CD14-positive monocyte (primary cell): ENCODE data around the gene NUMB. TPM values are rescaled to one million over a fixed set of nuclear protein-coding genes. Genes with fewer than 3 reads are reported as not detected.

ENCODE experiments used
- DNase-seq, 3 donors: peaks; one replicate each; pipeline ENCODE4 v3.0.0-alpha.2; 2011 to 2022
- H2AFZ ChIP-seq: 2 replicates; pipeline ENCODE4 v1.6.0; 2012; ENCODE audit warnings: mild to moderate bottlenecking, low read depth, low read length, inconsistent platforms; ENCODE audit not compliant: insufficient read depth, poor library complexity, severe bottlenecking
- H3K27ac ChIP-seq, 2 donors: 1 replicate in 1 of 2; 2 replicates in 1 of 2; pipeline ENCODE4 v1.5.1; 2012 to 2013; ENCODE audit warnings: low read length in 2 of 2, control low read depth in 1 of 2, inconsistent platforms in 1 of 2, low read depth in 1 of 2, mild to moderate bottlenecking in 1 of 2
- H3K27me3 ChIP-seq, 2 donors: one replicate each; pipeline versions ENCODE4 v1.6.0 to v1.6.1; 2011 to 2013; ENCODE audit warnings: low read length in 2 of 2; ENCODE audit not compliant: control insufficient read depth in 2 of 2, insufficient read depth in 2 of 2
- H3K36me3 ChIP-seq, 2 donors: replicated peaks in 1 of 2; 1 replicate in 1 of 2; 2 replicates in 1 of 2; pipeline versions ENCODE4 v1.5.1 to v1.6.1; 2012 to 2013; ENCODE audit warnings: low read length in 2 of 2, control low read depth in 1 of 2, inconsistent platforms in 1 of 2, mild to moderate bottlenecking in 1 of 2; ENCODE audit not compliant: insufficient read depth in 2 of 2, control insufficient read depth in 1 of 2
- H3K4me1 ChIP-seq, 2 donors: 1 replicate in 1 of 2; 2 replicates in 1 of 2; pipeline versions ENCODE4 v1.5.1 to v1.6.1; 2012 to 2013; ENCODE audit warnings: low read length in 2 of 2, control low read depth in 1 of 2, inconsistent platforms in 1 of 2, mild to moderate bottlenecking in 1 of 2, moderate library complexity in 1 of 2; ENCODE audit not compliant: insufficient read depth in 2 of 2, control insufficient read depth in 1 of 2
- H3K4me2 ChIP-seq: replicated peaks from 2 replicates; pipeline ENCODE3; 2012; ENCODE audit warnings: low read length, moderate library complexity, mild to moderate bottlenecking; ENCODE audit not compliant: poor library complexity, severe bottlenecking; ENCODE audit errors: extremely low read depth
- H3K4me3 ChIP-seq, 3 experiments: fragments of 200-600 bp in 1 of 3; sonication (generic) in 1 of 3; replicated peaks in 1 of 3; 1 replicate in 2 of 3; 2 replicates in 1 of 3; pipeline ENCODE4 v1.5.1; 2011 to 2013; ENCODE audit warnings: low read length in 3 of 3, mild to moderate bottlenecking in 3 of 3, control low read depth in 2 of 3, low read depth in 2 of 3, inconsistent platforms in 1 of 3, moderate library complexity in 1 of 3
- H3K79me2 ChIP-seq: 2 replicates; pipeline ENCODE4 v1.6.0; 2012; ENCODE audit warnings: mild to moderate bottlenecking, control low read depth, inconsistent platforms, low read length, moderate library complexity; ENCODE audit not compliant: insufficient read depth
- H3K9ac ChIP-seq: 2 replicates; pipeline ENCODE4 v1.6.0; 2017; ENCODE audit warnings: low read length, mild to moderate bottlenecking; ENCODE audit not compliant: insufficient read depth, poor library complexity, severe bottlenecking
- H3K9me3 ChIP-seq, 2 donors: replicated peaks in 1 of 2; 1 replicate in 1 of 2; 2 replicates in 1 of 2; pipeline versions ENCODE4 v1.5.1 to v1.6.1; 2012 to 2013; ENCODE audit warnings: low read length in 2 of 2, control low read depth in 1 of 2; ENCODE audit not compliant: control insufficient read depth in 1 of 2, insufficient read depth in 1 of 2
- H4K20me1 ChIP-seq: 2 replicates; pipeline ENCODE4 v1.6.0; 2012; ENCODE audit warnings: mild to moderate bottlenecking, low read length, control low read depth, moderate library complexity; ENCODE audit not compliant: insufficient read depth
- H3K27ac Mint-ChIP-seq, 7 donors: one replicate each; pipeline ENCODE4 v1.8.0; 2020; ENCODE audit warnings: mild to moderate bottlenecking in 7 of 7, mixed read lengths in 7 of 7, moderate library complexity in 6 of 7, inconsistent platforms in 2 of 7
- H3K27me3 Mint-ChIP-seq, 3 donors: one replicate each; pipeline ENCODE4 v1.8.0; 2021 to 2022; ENCODE audit warnings: low read depth in 3 of 3, mild to moderate bottlenecking in 3 of 3, mixed read lengths in 3 of 3, moderate library complexity in 3 of 3, inconsistent platforms in 1 of 3
- H3K36me3 Mint-ChIP-seq, 2 donors: one replicate each; pipeline ENCODE4 v1.8.0; 2020; ENCODE audit warnings: mixed read lengths in 2 of 2, inconsistent platforms in 1 of 2, mild to moderate bottlenecking in 1 of 2
- H3K4me1 Mint-ChIP-seq: one replicate; pipeline ENCODE4 v1.8.0; 2020; ENCODE audit warnings: mild to moderate bottlenecking, mixed read lengths
- H3K4me3 Mint-ChIP-seq, 2 donors: one replicate each; pipeline ENCODE4 v1.8.0; 2020; ENCODE audit warnings: mild to moderate bottlenecking in 2 of 2, mixed read lengths in 2 of 2, moderate library complexity in 1 of 2
- H3K9me3 Mint-ChIP-seq, 7 donors: one replicate each; pipeline ENCODE4 v1.8.0; 2020 to 2022; ENCODE audit warnings: mixed read lengths in 7 of 7, mild to moderate bottlenecking in 6 of 7, moderate library complexity in 6 of 7, inconsistent platforms in 2 of 7
- WGBS: methylation state at CpG from one replicate; pipeline ENCODE4 v1.1.5; 2013; ENCODE audit warnings: missing lambda C conversion rate; ENCODE audit not compliant: insufficient coverage; 5-methylcytosine and 5-hydroxymethylcytosine counted together
- intact Hi-C, 2 donors: fragments of 100-400 bp; cut with micrococcal nuclease; formaldehyde crosslinking; loops; one replicate each; pipeline versions ENCODE4 v1.15.0 to v1.15.1; 2023
- polyA plus RNA-seq, 3 donors: library from polyadenylated mRNA; depleted of rRNA in 1 of 3; unstranded in 2 of 3; stranded (reverse) in 1 of 3; fragments of 300-500 nt in 2 of 3; fragments of >200 nt in 1 of 3; fragmentation: Illumina TruSeq in 2 of 3; gene quantifications; 1 replicate in 2 of 3; 2 replicates in 1 of 3; pipeline ENCODE4 v1.2.3, GENCODE V29; 2012 to 2021
- TF ChIP-seq, protein P1 (sequence below): fragments of 200-600 bp; IDR thresholded peaks from one replicate; pipeline ENCODE4 v1.8.0; 2022; ENCODE audit warnings: antibody characterized with exemption, mild to moderate bottlenecking

NUMB gene
- polyA plus RNA-seq, 3 donors: 83.4 to 223 (median 126) TPM

DNA sequence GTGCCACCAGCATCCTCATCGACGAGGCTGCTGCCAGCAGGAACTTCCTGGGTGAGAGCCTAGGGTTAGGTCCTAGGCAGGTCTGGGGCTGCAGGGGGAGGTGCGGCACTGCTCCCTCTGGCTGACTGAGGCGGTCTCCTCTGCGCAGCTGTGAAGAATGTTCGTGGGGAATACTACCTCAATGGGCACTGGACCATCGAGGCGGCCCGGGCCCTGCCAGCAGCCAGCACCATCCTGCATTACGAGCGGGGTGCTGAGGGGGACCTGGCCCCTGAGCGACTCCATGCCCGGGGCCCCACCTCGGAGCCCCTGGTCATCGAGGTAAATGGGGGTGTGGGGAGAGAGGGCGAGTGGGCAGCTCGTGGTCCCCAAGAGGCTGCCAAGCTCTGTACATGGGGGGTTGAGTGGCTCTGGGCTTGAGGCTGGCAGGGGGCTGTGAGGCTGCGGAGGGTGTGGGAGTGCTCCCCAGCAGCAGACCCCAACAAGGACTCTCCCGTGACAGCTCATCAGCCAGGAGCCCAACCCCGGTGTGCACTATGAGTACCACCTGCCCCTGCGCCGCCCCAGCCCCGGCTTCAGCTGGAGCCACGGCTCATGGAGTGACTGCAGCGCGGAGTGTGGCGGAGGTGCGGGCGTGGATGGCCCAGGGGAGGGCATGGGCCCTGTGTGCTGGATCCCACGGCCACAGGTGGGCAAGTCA lies 206.7 kb downstream of the NUMB start:
- Mint-ChIP-seq H3K9me3 (no peaks in the 10 kb centered on the region), H3K36me3 (no peaks in the 10 kb centered on the region), H3K27me3 (peaks cover 4 to 9% (median 5%) of the 10 kb centered on the region in 3 donors), H3K4me3 (no peak overlapping the region), H3K27ac (no peak overlapping the region), H3K4me1 (peaks cover 10% of the 10 kb centered on the region)
- peaks cover 0 to 10% of the 10 kb centered on the region in 2 donors for H3K4me1 ChIP-seq
- H3K9me3 ChIP-seq: no peaks in the 10 kb centered on the region
- no peak overlapping the region for H3K4me3 ChIP-seq
- TF ChIP-seq, protein P1, sequence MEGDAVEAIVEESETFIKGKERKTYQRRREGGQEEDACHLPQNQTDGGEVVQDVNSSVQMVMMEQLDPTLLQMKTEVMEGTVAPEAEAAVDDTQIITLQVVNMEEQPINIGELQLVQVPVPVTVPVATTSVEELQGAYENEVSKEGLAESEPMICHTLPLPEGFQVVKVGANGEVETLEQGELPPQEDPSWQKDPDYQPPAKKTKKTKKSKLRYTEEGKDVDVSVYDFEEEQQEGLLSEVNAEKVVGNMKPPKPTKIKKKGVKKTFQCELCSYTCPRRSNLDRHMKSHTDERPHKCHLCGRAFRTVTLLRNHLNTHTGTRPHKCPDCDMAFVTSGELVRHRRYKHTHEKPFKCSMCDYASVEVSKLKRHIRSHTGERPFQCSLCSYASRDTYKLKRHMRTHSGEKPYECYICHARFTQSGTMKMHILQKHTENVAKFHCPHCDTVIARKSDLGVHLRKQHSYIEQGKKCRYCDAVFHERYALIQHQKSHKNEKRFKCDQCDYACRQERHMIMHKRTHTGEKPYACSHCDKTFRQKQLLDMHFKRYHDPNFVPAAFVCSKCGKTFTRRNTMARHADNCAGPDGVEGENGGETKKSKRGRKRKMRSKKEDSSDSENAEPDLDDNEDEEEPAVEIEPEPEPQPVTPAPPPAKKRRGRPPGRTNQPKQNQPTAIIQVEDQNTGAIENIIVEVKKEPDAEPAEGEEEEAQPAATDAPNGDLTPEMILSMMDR: no peak
- H3K9ac ChIP-seq: no peak overlapping the region
- WGBS: 97% methylated on average over 27 of the region's 30 CpGs
- no peak for DNase-seq
- no peak overlapping the region for H2AFZ ChIP-seq
- no peaks in the 10 kb centered on the region for H3K27me3 ChIP-seq
- no peaks in the 10 kb centered on the region for H3K36me3 ChIP-seq
- intact Hi-C loops: no loop called here
- H3K4me2 ChIP-seq: no peak overlapping the region
- H4K20me1 ChIP-seq: no peaks in the 10 kb centered on the region
- no peak overlapping the region for H3K27ac ChIP-seq
- H3K79me2 ChIP-seq: no peaks in the 10 kb centered on the region

DNA sequence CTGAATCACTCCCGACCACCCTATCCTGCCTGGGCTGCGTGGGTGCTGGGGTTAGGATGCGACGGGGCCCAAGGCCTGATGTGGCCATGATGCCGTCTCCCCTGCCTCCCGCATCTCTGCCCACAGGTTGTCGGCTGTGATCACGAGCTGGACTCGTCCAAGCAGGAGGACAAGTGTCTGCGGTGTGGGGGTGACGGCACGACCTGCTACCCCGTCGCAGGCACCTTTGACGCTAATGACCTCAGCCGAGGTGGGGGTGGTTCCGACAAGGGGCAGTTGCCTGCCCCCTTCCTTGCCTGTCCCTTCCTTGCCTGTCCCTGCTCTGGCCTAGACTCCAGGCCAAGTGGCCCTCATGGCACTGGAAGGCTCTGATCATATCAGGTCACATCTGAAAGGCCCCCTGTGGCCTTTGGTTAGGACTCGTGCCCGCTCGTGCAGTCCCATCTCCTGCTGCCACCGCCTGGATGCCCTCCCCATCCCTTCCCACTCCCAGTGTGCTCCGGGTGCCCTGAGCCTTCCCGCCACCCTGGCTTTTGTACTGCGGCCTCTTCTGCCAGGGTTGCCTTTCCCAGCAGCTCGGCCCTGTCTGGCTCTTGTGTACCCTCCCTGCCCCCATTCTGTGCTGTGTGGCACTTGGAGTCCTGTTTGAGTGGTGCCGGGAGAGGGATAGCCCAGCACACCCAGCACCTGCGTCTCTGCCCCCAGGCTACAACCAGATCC lies 207.4 kb downstream of the NUMB start:
- no peaks in the 10 kb centered on the region for H3K79me2 ChIP-seq
- TF ChIP-seq, protein P1: no peak
- no peak overlapping the region for H2AFZ ChIP-seq
- no peak overlapping the region for H3K9ac ChIP-seq
- H3K4me1 ChIP-seq: peaks cover 3 to 17% of the 10 kb centered on the region in 2 donors
- no peaks in the 10 kb centered on the region for H3K36me3 Mint-ChIP-seq
- no peaks in the 10 kb centered on the region for H3K27me3 ChIP-seq
- H3K4me3 ChIP-seq: no peak overlapping the region
- no peaks in the 10 kb centered on the region for H3K36me3 ChIP-seq
- intact Hi-C loops: no loop called here
- no peaks in the 10 kb centered on the region for H4K20me1 ChIP-seq
- peaks cover 5 to 12% (median 8%) of the 10 kb centered on the region in 3 donors for H3K27me3 Mint-ChIP-seq
- 98% methylated on average over 25 of the region's 27 CpGs for WGBS
- H3K9me3 Mint-ChIP-seq: no peaks in the 10 kb centered on the region
- no peak for DNase-seq
- H3K4me2 ChIP-seq: no peak overlapping the region
- H3K9me3 ChIP-seq: no peaks in the 10 kb centered on the region
- peaks cover 14% of the 10 kb centered on the region for H3K4me1 Mint-ChIP-seq
- H3K27ac ChIP-seq: no peak overlapping the region
- H3K4me3 Mint-ChIP-seq: no peak overlapping the region
- H3K27ac Mint-ChIP-seq: no peak overlapping the region
